Breast epithelium (tissue), 4 donors: ENCODE results near the gene KCNIP3. TPM values are rescaled to one million over a fixed set of nuclear protein-coding genes. Genes with fewer than 3 reads are reported as not detected.

ENCODE experiments used
- DNase-seq, 2 donors: peaks; one replicate each; pipeline ENCODE4 v3.0.0-alpha.2; 2019; ENCODE audit warnings: low spot score in 2 of 2
- H3K27ac ChIP-seq, 2 donors: fragments of 200-600 bp; sonication (generic) in 1 of 2; one replicate each; pipeline ENCODE4 v1.5.1; 2016 to 2019; ENCODE audit warnings: mild to moderate bottlenecking in 1 of 2
- H3K27me3 ChIP-seq, 2 donors: fragments of 200-600 bp; sonication (generic) in 1 of 2; one replicate each; pipeline versions ENCODE4 v1.5.1 to v1.6.0; 2017 to 2019; ENCODE audit warnings: control low read depth in 1 of 2, mild to moderate bottlenecking in 1 of 2
- H3K36me3 ChIP-seq: fragments of 200-600 bp; one replicate; pipeline ENCODE4 v1.5.1; 2019
- H3K4me1 ChIP-seq, 2 donors: fragments of 200-600 bp; sonication (generic); one replicate each; pipeline ENCODE4 v1.5.1; 2016 to 2019; ENCODE audit warnings: control low read depth in 1 of 2
- H3K4me3 ChIP-seq, 3 donors: fragments of 200-600 bp; sonication (generic); 1 replicate in 2 of 3; 2 replicates in 1 of 3; pipeline ENCODE4 v1.5.1; 2016 to 2019; ENCODE audit warnings: mild to moderate bottlenecking in 3 of 3, moderate library complexity in 2 of 3
- H3K9me3 ChIP-seq, 2 donors: fragments of 200-600 bp; sonication (generic) in 1 of 2; one replicate each; pipeline ENCODE4 v1.5.1; 2016 to 2019; ENCODE audit warnings: control low read depth in 1 of 2
- CTCF ChIP-seq, 3 donors: fragments of 450-650 bp; IDR thresholded peaks; one replicate each; pipeline ENCODE4 v1.5.1; 2016 to 2017; ENCODE audit warnings: antibody characterized with exemption in 3 of 3, mild to moderate bottlenecking in 3 of 3, moderate library complexity in 3 of 3
- POLR2A ChIP-seq: fragments of 450-650 bp; IDR thresholded peaks from one replicate; pipeline ENCODE4 v1.6.1; 2016; ENCODE audit warnings: antibody characterized with exemption, mild to moderate bottlenecking, moderate library complexity
- POLR2AphosphoS5 ChIP-seq, 3 donors: sonication (generic); formaldehyde crosslinking; IDR thresholded peaks; one replicate each; pipeline ENCODE4 v1.6.1; 2017; ENCODE audit warnings: antibody characterized with exemption in 3 of 3
- intact Hi-C: fragments of 100-400 bp; cut with DNase I; formaldehyde crosslinking; loops from one replicate; pipeline ENCODE4 v1.15.1; 2023; ENCODE audit warnings: low total_unique reads
- total RNA-seq, 3 donors: library from RNA; depleted of rRNA; stranded (reverse); fragments of >200 nt; gene quantifications; one replicate each; pipeline ENCODE4 v1.1.0, GENCODE V29; 2016

KCNIP3 gene
- total RNA-seq, 3 donors from 2014 or later: 14.4 to 30.1 (median 15.1) TPM

- no peak for DNase-seq
- no peaks in the 10 kb centered on the region for H3K9me3 ChIP-seq
- peaks cover 0 to 5% of the 10 kb centered on the region in 2 donors for H3K4me1 ChIP-seq
- no peaks in the 10 kb centered on the region for H3K36me3 ChIP-seq
- intact Hi-C loops: no loop called here
- H3K4me3 ChIP-seq: no peak overlapping the region
- no peak overlapping the region for H3K27ac ChIP-seq
- H3K27me3 ChIP-seq: no peaks in the 10 kb centered on the region
- TF ChIP-seq CTCF (IDR thresholded peaks at IDR 0.05) (no peak), POLR2A (no peak), POLR2AphosphoS5 (IDR thresholded peaks at IDR 0.05) (no peak)
These were observed 35.9 kb downstream of the KCNIP3 start for GRCh38 chr2:95333056-95333455.

GRCh38 chr2:95333888-95334338, 36.8 kb downstream of the KCNIP3 start:
- no peak for TF ChIP-seq CTCF (IDR thresholded peaks at IDR 0.05)
- no peak for TF ChIP-seq POLR2AphosphoS5 (IDR thresholded peaks at IDR 0.05)
- TF ChIP-seq POLR2A: no peak
- peak overlapping the region; percentile 17 to 68 for H3K27ac ChIP-seq
- no peaks in the 10 kb centered on the region for H3K27me3 ChIP-seq
- intact Hi-C loops: no loop called here
- DNase-seq: peak; percentile 88 to 95
- no peaks in the 10 kb centered on the region for H3K9me3 ChIP-seq
- no peaks in the 10 kb centered on the region for H3K36me3 ChIP-seq
- peaks cover 0 to 5% of the 10 kb centered on the region in 2 donors for H3K4me1 ChIP-seq
- H3K4me3 ChIP-seq: peak overlapping the region in 1 of 3 donors; percentile 5

GRCh38 chr2:95334916-95335641, 37.9 kb downstream of the KCNIP3 start:
- Histone ChIP-seq H3K27ac (no peak overlapping the region), H3K9me3 (no peaks in the 10 kb centered on the region), H3K36me3 (no peaks in the 10 kb centered on the region), H3K4me1 (peaks cover 0 to 5% of the 10 kb centered on the region in 2 donors), H3K27me3 (no peaks in the 10 kb centered on the region), H3K4me3 (no peak overlapping the region)
- TF ChIP-seq CTCF (IDR thresholded peaks at IDR 0.05) (no peak), POLR2AphosphoS5 (IDR thresholded peaks at IDR 0.05) (no peak), POLR2A (no peak)
- DNase-seq: no peak
- intact Hi-C loops: no loop called here

- H3K27me3 ChIP-seq: no peaks in the 10 kb centered on the region
- no peak overlapping the region for H3K27ac ChIP-seq
- intact Hi-C loops: no loop called here
- no peaks in the 10 kb centered on the region for H3K36me3 ChIP-seq
- no peak for DNase-seq
- TF ChIP-seq POLR2AphosphoS5 (IDR thresholded peaks at IDR 0.05) (no peak), POLR2A (no peak), CTCF (IDR thresholded peaks at IDR 0.05) (no peak)
- H3K9me3 ChIP-seq: no peaks in the 10 kb centered on the region
- H3K4me3 ChIP-seq: no peak overlapping the region
- H3K4me1 ChIP-seq: peaks cover 0 to 5% of the 10 kb centered on the region in 2 donors
These were observed 39.3 kb downstream of the KCNIP3 start for GRCh38 chr2:95336406-95336805.

GRCh38 chr2:95337829-95338228, 40.7 kb downstream of the KCNIP3 start:
- H3K4me3 ChIP-seq: no peak overlapping the region
- intact Hi-C loops: no loop called here
- H3K27me3 ChIP-seq: no peaks in the 10 kb centered on the region
- no peak for TF ChIP-seq POLR2A
- TF ChIP-seq POLR2AphosphoS5 (IDR thresholded peaks at IDR 0.05): no peak
- TF ChIP-seq CTCF (IDR thresholded peaks at IDR 0.05): no peak
- no peak for DNase-seq
- no peaks in the 10 kb centered on the region for H3K36me3 ChIP-seq
- H3K9me3 ChIP-seq: no peaks in the 10 kb centered on the region
- H3K4me1 ChIP-seq: peaks cover 0 to 5% of the 10 kb centered on the region in 2 donors
- H3K27ac ChIP-seq: no peak overlapping the region
